ENCODE results near the gene NCKAP5L.

The NCKAP5L gene

GRCh38 chr12:49824895-49825294 is 3.3 kb downstream of the NCKAP5L start:
- in situ Hi-C loops (cut with HindIII; ENCODE audit: low sequenced_read_pairs): no loop called here

GRCh38 chr12:49824416-49824815 is 3.8 kb downstream of the NCKAP5L start:
- in situ Hi-C loops (cut with HindIII; ENCODE audit: low sequenced_read_pairs): no loop called here

- in situ Hi-C loops (cut with HindIII; ENCODE audit: low sequenced_read_pairs): no loop called here
Observed at GRCh38 chr12:49823951-49824350, 4.3 kb downstream of the NCKAP5L start.

- in situ Hi-C loops (cut with HindIII; ENCODE audit: low sequenced_read_pairs): no loop called here
Observed at GRCh38 chr12:49823350-49823749, 4.9 kb downstream of the NCKAP5L start.

- in situ Hi-C loops (cut with HindIII; ENCODE audit: low sequenced_read_pairs): no loop called here
Observed at GRCh38 chr12:49821373-49822287, 6.6 kb downstream of the NCKAP5L start.

- in situ Hi-C loops (cut with HindIII; ENCODE audit: low sequenced_read_pairs): no loop called here
Observed at GRCh38 chr12:49819786-49820185, 8.4 kb downstream of the NCKAP5L start.

GRCh38 chr12:49818241-49818895 is 9.8 kb downstream of the NCKAP5L start:
- in situ Hi-C loops (cut with HindIII; ENCODE audit: low sequenced_read_pairs): no loop called here

- in situ Hi-C loops (cut with HindIII; ENCODE audit: low sequenced_read_pairs): no loop called here
Observed at GRCh38 chr12:49813131-49813530, 15.1 kb downstream of the NCKAP5L start.

GRCh38 chr12:49811961-49812401 is 16.2 kb downstream of the NCKAP5L start:
- in situ Hi-C loops (cut with HindIII; ENCODE audit: low sequenced_read_pairs): no loop called here

GRCh38 chr12:49811136-49811535 is 17.1 kb downstream of the NCKAP5L start:
- in situ Hi-C loops (cut with HindIII; ENCODE audit: low sequenced_read_pairs): no loop called here

GRCh38 chr12:49809906-49810389 is 18.3 kb downstream of the NCKAP5L start:
- in situ Hi-C loops (cut with HindIII; ENCODE audit: low sequenced_read_pairs): loop anchor here (5.0 kb wide), 1 partner anchor 58 kb away; no protein-coding TSS in a partner anchor

GRCh38 chr12:49809381-49809905 is 18.8 kb downstream of the NCKAP5L start:
- in situ Hi-C loops (cut with HindIII; ENCODE audit: low sequenced_read_pairs): loop anchor here (5.0 kb wide), 1 partner anchor 57 kb away; no protein-coding TSS in a partner anchor

GRCh38 chr12:49808686-49809380 is 19.4 kb downstream of the NCKAP5L start:
- in situ Hi-C loops (cut with HindIII; ENCODE audit: low sequenced_read_pairs): loop anchor here (5.0 kb wide), 1 partner anchor 57 kb away; no protein-coding TSS in a partner anchor

- in situ Hi-C loops (cut with HindIII; ENCODE audit: low sequenced_read_pairs): loop anchor here (5.0 kb wide), 1 partner anchor 56 kb away; no protein-coding TSS in a partner anchor
Observed at GRCh38 chr12:49807991-49808580, 20.1 kb downstream of the NCKAP5L start.

- in situ Hi-C loops (cut with HindIII; ENCODE audit: low sequenced_read_pairs): loop anchor here (5.0 kb wide), 1 partner anchor 55 kb away; no protein-coding TSS in a partner anchor
Observed at GRCh38 chr12:49806877-49807276, 21.3 kb downstream of the NCKAP5L start.

GRCh38 chr12:49806321-49806813 is 21.8 kb downstream of the NCKAP5L start:
- in situ Hi-C loops (cut with HindIII; ENCODE audit: low sequenced_read_pairs): loop anchor here (5.0 kb wide), 1 partner anchor 54 kb away; no protein-coding TSS in a partner anchor

- in situ Hi-C loops (cut with HindIII; ENCODE audit: low sequenced_read_pairs): loop anchor here (5.0 kb wide), 1 partner anchor 53 kb away; no protein-coding TSS in a partner anchor
Observed at GRCh38 chr12:49805409-49805808, 22.8 kb downstream of the NCKAP5L start.

- in situ Hi-C loops (cut with HindIII; ENCODE audit: low sequenced_read_pairs): loop anchor here (5.0 kb wide), 1 partner anchor 53 kb away; no protein-coding TSS in a partner anchor
Observed at GRCh38 chr12:49804821-49805220, 23.4 kb downstream of the NCKAP5L start.

- in situ Hi-C loops (cut with HindIII; ENCODE audit: low sequenced_read_pairs): no loop called here
Observed at GRCh38 chr12:49803693-49804450, 24.3 kb downstream of the NCKAP5L start.

All from endothelial cell of hepatic sinusoid (primary cell).